Mesenchymal stem cell (in vitro differentiated cells and primary cell): ENCODE measurements around the gene BACE2.

Experiments used
- DNase-seq: peaks from one replicate; pipeline ENCODE4 v3.0.0-alpha.2; 2013
- H2AFZ ChIP-seq: one replicate; pipeline ENCODE4 v1.6.1; 2013; ENCODE audit warnings: low read depth, mild to moderate bottlenecking, control low read depth, inconsistent platforms, low read length, moderate library complexity
- H2AK5ac ChIP-seq: 2 replicates; pipeline ENCODE4 v1.6.1; 2013; ENCODE audit warnings: low read length, moderate library complexity, mild to moderate bottlenecking, inconsistent platforms; ENCODE audit not compliant: severe bottlenecking
- H2BK120ac ChIP-seq: one replicate; pipeline ENCODE4 v1.6.1; 2013; ENCODE audit warnings: low read depth, mild to moderate bottlenecking, inconsistent platforms, low read length, moderate library complexity
- H2BK12ac ChIP-seq, 2 experiments: one replicate each; pipeline ENCODE4 v1.6.1; 2013; ENCODE audit warnings: inconsistent platforms in 2 of 2, low read length in 2 of 2, mild to moderate bottlenecking in 2 of 2, moderate library complexity in 2 of 2, control low read depth in 1 of 2
- H2BK15ac ChIP-seq: one replicate; pipeline ENCODE4 v1.6.1; 2013; ENCODE audit warnings: mild to moderate bottlenecking, low read depth, inconsistent platforms; ENCODE audit not compliant: poor library complexity, severe bottlenecking
- H2BK5ac ChIP-seq: 2 replicates; pipeline ENCODE4 v1.6.1; 2013; ENCODE audit warnings: low read depth, mild to moderate bottlenecking, low read length, control low read depth, inconsistent platforms; ENCODE audit not compliant: poor library complexity, severe bottlenecking
- H3K14ac ChIP-seq, 2 experiments: one replicate each; pipeline ENCODE4 v1.6.1; 2013; ENCODE audit warnings: inconsistent platforms in 2 of 2, low read length in 2 of 2, control low read depth in 1 of 2, mild to moderate bottlenecking in 1 of 2, moderate library complexity in 1 of 2
- H3K18ac ChIP-seq, 2 experiments: one replicate each; pipeline ENCODE4 v1.6.1; 2013; ENCODE audit warnings: inconsistent platforms in 2 of 2, low read length in 2 of 2, control low read depth in 1 of 2, low read depth in 1 of 2, mild to moderate bottlenecking in 1 of 2
- H3K23ac ChIP-seq, 2 experiments: one replicate each; pipeline ENCODE4 v1.6.1; 2013; ENCODE audit warnings: inconsistent platforms in 2 of 2, low read length in 2 of 2, mild to moderate bottlenecking in 2 of 2, moderate library complexity in 2 of 2, control low read depth in 1 of 2
- H3K27ac ChIP-seq: 2 replicates; pipeline ENCODE4 v1.5.1; 2013; ENCODE audit warnings: mild to moderate bottlenecking, moderate library complexity, low read length, control low read depth, inconsistent platforms; ENCODE audit not compliant: poor library complexity, severe bottlenecking
- H3K27me3 ChIP-seq, 2 experiments: 2 replicates each; pipeline versions ENCODE4 v1.6.1 to v1.7.0; 2013; ENCODE audit warnings: low read length in 2 of 2, mild to moderate bottlenecking in 2 of 2, moderate library complexity in 2 of 2, control low read depth in 1 of 2, inconsistent platforms in 1 of 2; ENCODE audit not compliant: control insufficient read depth in 1 of 2, insufficient read depth in 1 of 2
- H3K36me3 ChIP-seq, 2 experiments: 2 replicates each; pipeline versions ENCODE4 v1.6.1 to v1.7.0; 2013; ENCODE audit warnings: low read length in 2 of 2, control low read depth in 1 of 2, inconsistent platforms in 1 of 2, low read depth in 1 of 2, mild to moderate bottlenecking in 1 of 2; ENCODE audit not compliant: insufficient read depth in 2 of 2, control insufficient read depth in 1 of 2
- H3K4ac ChIP-seq, 2 experiments: one replicate each; pipeline ENCODE4 v1.6.1; 2013; ENCODE audit warnings: inconsistent platforms in 2 of 2, low read length in 2 of 2, mild to moderate bottlenecking in 2 of 2, moderate library complexity in 2 of 2, control low read depth in 1 of 2, low read depth in 1 of 2
- H3K4me1 ChIP-seq: 2 replicates; pipeline ENCODE4 v1.6.1; 2013; ENCODE audit warnings: low read depth, low read length, control low read depth; ENCODE audit not compliant: control insufficient read depth, insufficient read depth
- H3K4me2 ChIP-seq: 2 replicates; pipeline ENCODE4 v1.6.1; 2013; ENCODE audit warnings: low read length, mild to moderate bottlenecking, inconsistent platforms; ENCODE audit not compliant: poor library complexity, severe bottlenecking
- H3K4me3 ChIP-seq, 2 experiments: 2 replicates each; pipeline versions ENCODE4 v1.5.1 to v1.7.0; 2013; ENCODE audit warnings: low read length in 2 of 2, mild to moderate bottlenecking in 2 of 2, control low read depth in 1 of 2, low read depth in 1 of 2; ENCODE audit not compliant: insufficient read depth in 1 of 2
- H3K79me1 ChIP-seq: replicated peaks from 2 replicates; pipeline ENCODE4 v1.6.1; 2013; ENCODE audit warnings: mild to moderate bottlenecking, control low read depth, low read length, inconsistent platforms; ENCODE audit not compliant: poor library complexity, severe bottlenecking
- H3K9ac ChIP-seq: 2 replicates; pipeline ENCODE4 v1.7.0; 2013; ENCODE audit warnings: mild to moderate bottlenecking, low read length, moderate library complexity
- H3K9me3 ChIP-seq: 2 replicates; pipeline ENCODE4 v1.7.0; 2013; ENCODE audit warnings: mild to moderate bottlenecking, low read length; ENCODE audit not compliant: control insufficient read depth
- H4K8ac ChIP-seq: one replicate; pipeline ENCODE4 v1.6.1; 2013; ENCODE audit warnings: inconsistent platforms, mild to moderate bottlenecking, low read length, moderate library complexity
- H4K91ac ChIP-seq: one replicate; pipeline ENCODE4 v1.6.1; 2013; ENCODE audit warnings: mild to moderate bottlenecking, low read length, inconsistent platforms
- WGBS: methylation state at CpG from one replicate; pipeline ENCODE4 v1.1.7; 2013; ENCODE audit warnings: mixed read lengths; 5-methylcytosine and 5-hydroxymethylcytosine counted together

BACE2 gene

GRCh38 chr21:41231060-41231459 lies 63.1 kb downstream of the BACE2 start:
- no peak overlapping the region for H2BK12ac ChIP-seq
- H2AFZ ChIP-seq, result no peak overlapping the region
- no peak overlapping the region for H2BK15ac ChIP-seq
- no peak overlapping the region for H3K4me2 ChIP-seq
- no peak overlapping the region for H3K9ac ChIP-seq
- H2BK120ac ChIP-seq, result no peak overlapping the region
- H4K8ac ChIP-seq, result no peak overlapping the region
- no peak for DNase-seq
- no peaks in the 10 kb centered on the region for H3K4me1 ChIP-seq
- no peaks in the 10 kb centered on the region for H3K27me3 ChIP-seq
- H3K23ac ChIP-seq, result no peak overlapping the region
- H2BK5ac ChIP-seq, result no peak overlapping the region
- no peak overlapping the region for H4K91ac ChIP-seq
- no peaks in the 10 kb centered on the region for H3K79me1 ChIP-seq
- H3K14ac ChIP-seq, result no peak overlapping the region
- 70% methylated on average over 6 of the region's 6 CpGs for WGBS
- no peak overlapping the region for H3K18ac ChIP-seq
- H3K27ac ChIP-seq, result no peak overlapping the region
- no peaks in the 10 kb centered on the region for H3K9me3 ChIP-seq
- H3K4me3 ChIP-seq, result no peak overlapping the region
- no peak overlapping the region for H2AK5ac ChIP-seq
- peaks cover 4 to 33% of the 10 kb centered on the region in 2 experiments for H3K36me3 ChIP-seq
- no peak overlapping the region for H3K4ac ChIP-seq

- H2BK120ac ChIP-seq, result no peak overlapping the region
- no peak overlapping the region for H2BK5ac ChIP-seq
- peaks cover 4 to 27% of the 10 kb centered on the region in 2 experiments for H3K36me3 ChIP-seq
- H3K4ac ChIP-seq, result no peak overlapping the region
- no peak overlapping the region for H2AK5ac ChIP-seq
- H3K18ac ChIP-seq, result no peak overlapping the region
- H2AFZ ChIP-seq, result no peak overlapping the region
- H2BK15ac ChIP-seq, result no peak overlapping the region
- H4K8ac ChIP-seq, result no peak overlapping the region
- no peaks in the 10 kb centered on the region for H3K79me1 ChIP-seq
- no peak overlapping the region for H3K9ac ChIP-seq
- WGBS, result 92% methylated on average over 9 of the region's 10 CpGs
- H3K27ac ChIP-seq, result no peak overlapping the region
- H3K4me1 ChIP-seq, result no peaks in the 10 kb centered on the region
- H2BK12ac ChIP-seq, result no peak overlapping the region
- no peaks in the 10 kb centered on the region for H3K27me3 ChIP-seq
- no peak overlapping the region for H3K23ac ChIP-seq
- DNase-seq, result no peak
- no peak overlapping the region for H3K4me3 ChIP-seq
- no peak overlapping the region for H3K14ac ChIP-seq
- H3K9me3 ChIP-seq, result no peaks in the 10 kb centered on the region
- H3K4me2 ChIP-seq, result no peak overlapping the region
- H4K91ac ChIP-seq, result no peak overlapping the region
Measured at GRCh38 chr21:41232013-41232412, 64.1 kb downstream of the BACE2 start.

- Histone ChIP-seq H3K27me3 (no peaks in the 10 kb centered on the region), H3K14ac (no peak overlapping the region), H2AFZ (no peak overlapping the region), H2BK12ac (no peak overlapping the region), H3K79me1 (no peaks in the 10 kb centered on the region), H2BK15ac (no peak overlapping the region), H3K4ac (no peak overlapping the region), H3K18ac (no peak overlapping the region), H3K27ac (no peak overlapping the region), H3K4me1 (no peaks in the 10 kb centered on the region), H2BK5ac (no peak overlapping the region), H4K91ac (no peak overlapping the region), H2BK120ac (no peak overlapping the region), H3K4me3 (no peak overlapping the region), H3K23ac (no peak overlapping the region), H3K9ac (no peak overlapping the region), H3K4me2 (no peak overlapping the region), H3K36me3 (peaks cover 4 to 23% of the 10 kb centered on the region in 2 experiments), H2AK5ac (no peak overlapping the region), H3K9me3 (no peaks in the 10 kb centered on the region), H4K8ac (no peak overlapping the region)
- DNase-seq, result no peak
- 85% methylated on average over 4 of the region's 6 CpGs for WGBS
Measured at GRCh38 chr21:41233916-41234315, 66.0 kb downstream of the BACE2 start.

GRCh38 chr21:41234569-41234968 lies 66.6 kb downstream of the BACE2 start:
- Histone ChIP-seq H3K23ac (no peak overlapping the region), H3K4me2 (no peak overlapping the region), H3K79me1 (no peaks in the 10 kb centered on the region), H2AFZ (no peak overlapping the region), H2AK5ac (no peak overlapping the region), H3K27ac (no peak overlapping the region), H3K4me1 (no peaks in the 10 kb centered on the region), H3K4me3 (no peak overlapping the region), H3K18ac (no peak overlapping the region), H2BK15ac (no peak overlapping the region), H4K91ac (no peak overlapping the region), H2BK5ac (no peak overlapping the region), H3K27me3 (no peaks in the 10 kb centered on the region), H4K8ac (no peak overlapping the region), H3K4ac (no peak overlapping the region), H2BK12ac (no peak overlapping the region), H3K14ac (no peak overlapping the region), H3K36me3 (peaks cover 4 to 20% of the 10 kb centered on the region in 2 experiments), H3K9me3 (no peaks in the 10 kb centered on the region), H2BK120ac (no peak overlapping the region), H3K9ac (no peak overlapping the region)
- WGBS, result 84% methylated on average over 5 of the region's 5 CpGs
- no peak for DNase-seq
